Ishikawa (cell line): ENCODE data around the gene EYA4.

ENCODE experiments used
- CEBPB ChIP-seq: IDR thresholded peaks from 2 replicates; pipeline ENCODE4 v1.6.1; 2012
- CREB1 ChIP-seq: IDR thresholded peaks from 2 replicates; pipeline ENCODE4 v1.6.1; 2012; ENCODE audit warnings: low read depth
- EGR1 ChIP-seq: IDR thresholded peaks from 2 replicates; pipeline ENCODE4 v1.6.1; 2012
- EP300 ChIP-seq: IDR thresholded peaks from 2 replicates; pipeline ENCODE4 v1.6.1; 2012; ENCODE audit warnings: borderline replicate concordance
- FOXM1 ChIP-seq: IDR thresholded peaks from 2 replicates; pipeline ENCODE4 v1.6.1; 2012; ENCODE audit warnings: low read depth, borderline replicate concordance
- MAX ChIP-seq: IDR thresholded peaks from 2 replicates; pipeline ENCODE4 v1.6.1; 2012
- NFIC ChIP-seq: IDR thresholded peaks from 2 replicates; pipeline ENCODE4 v1.6.1; 2012
- RAD21 ChIP-seq: IDR thresholded peaks from 2 replicates; pipeline ENCODE4 v1.6.1; 2012; ENCODE audit warnings: low read depth
- REST ChIP-seq: IDR thresholded peaks from 2 replicates; pipeline ENCODE4 v1.6.1; 2012; ENCODE audit warnings: low read depth, mild to moderate bottlenecking
- TAF1 ChIP-seq: IDR thresholded peaks from 2 replicates; pipeline ENCODE4 v1.6.1; 2012; ENCODE audit warnings: low read depth, mild to moderate bottlenecking
- TCF12 ChIP-seq: IDR thresholded peaks from 2 replicates; pipeline ENCODE4 v1.6.1; 2012; ENCODE audit warnings: low read depth
- TEAD4 ChIP-seq: IDR thresholded peaks from 2 replicates; pipeline ENCODE4 v1.6.1; 2012
- YY1 ChIP-seq: IDR thresholded peaks from 2 replicates; pipeline ENCODE4 v1.6.1; 2012; ENCODE audit warnings: low read depth
- ZBTB7A ChIP-seq: IDR thresholded peaks from 2 replicates; pipeline ENCODE4 v1.6.1; 2012; ENCODE audit warnings: low read depth
- TF ChIP-seq, protein P1 (sequence below): IDR thresholded peaks from 2 replicates; pipeline ENCODE4 v1.6.1; 2012

Gene EYA4

GRCh38 chr6:133435065-133435728 lies 194.0 kb downstream of the EYA4 start:
- TF ChIP-seq FOXM1 (no peak), EP300 (no peak), NFIC (no peak), EGR1 (no peak), MAX (no peak), CREB1 (no peak), ZBTB7A (no peak), CEBPB (no peak), TCF12 (no peak), YY1 (no peak), TAF1 (no peak), RAD21 (no peak), REST (no peak), TEAD4 (no peak)
- TF ChIP-seq, protein P1, sequence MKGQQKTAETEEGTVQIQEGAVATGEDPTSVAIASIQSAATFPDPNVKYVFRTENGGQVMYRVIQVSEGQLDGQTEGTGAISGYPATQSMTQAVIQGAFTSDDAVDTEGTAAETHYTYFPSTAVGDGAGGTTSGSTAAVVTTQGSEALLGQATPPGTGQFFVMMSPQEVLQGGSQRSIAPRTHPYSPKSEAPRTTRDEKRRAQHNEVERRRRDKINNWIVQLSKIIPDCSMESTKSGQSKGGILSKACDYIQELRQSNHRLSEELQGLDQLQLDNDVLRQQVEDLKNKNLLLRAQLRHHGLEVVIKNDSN, result no peak

GRCh38 chr6:133436652-133437051 lies 195.5 kb downstream of the EYA4 start:
- no peak for TF ChIP-seq ZBTB7A
- no peak for TF ChIP-seq RAD21
- TF ChIP-seq EGR1, result no peak
- TF ChIP-seq TAF1, result no peak

- TF ChIP-seq NFIC, result no peak
These were observed 200.3 kb downstream of the EYA4 start for GRCh38 chr6:133441491-133441890.

GRCh38 chr6:133446789-133447188 lies 205.6 kb downstream of the EYA4 start:
- TF ChIP-seq EP300, result no peak
- TF ChIP-seq MAX, result no peak
- TF ChIP-seq FOXM1, result no peak
- no peak for TF ChIP-seq CEBPB
- no peak for TF ChIP-seq ZBTB7A
- TF ChIP-seq TAF1, result no peak
- no peak for TF ChIP-seq CREB1
- TF ChIP-seq TCF12, result no peak
- no peak for TF ChIP-seq RAD21
- TF ChIP-seq, protein P1, result no peak
- no peak for TF ChIP-seq EGR1
- TF ChIP-seq REST, result no peak
- TF ChIP-seq YY1, result no peak
- TF ChIP-seq TEAD4, result no peak
- no peak for TF ChIP-seq NFIC

DNA sequence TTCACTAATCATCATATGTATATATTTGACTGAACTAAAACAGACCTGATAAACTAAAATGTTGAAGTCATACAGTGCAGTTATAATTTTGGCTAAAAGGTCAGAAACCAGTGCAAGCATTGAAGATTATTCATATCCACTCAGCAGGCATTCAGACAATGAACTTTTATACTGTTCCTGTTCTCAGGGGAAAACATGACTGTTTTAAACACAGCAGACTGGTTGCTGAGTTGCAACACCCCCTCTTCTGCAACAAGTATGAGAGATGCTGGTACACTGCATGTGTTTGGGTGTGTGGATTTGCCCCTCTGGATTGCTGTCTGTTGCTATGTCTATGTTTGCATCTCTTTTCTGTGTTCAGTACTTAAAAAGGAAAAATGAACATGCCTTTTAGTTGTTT lies 206.8 kb downstream of the EYA4 start:
- TF ChIP-seq, protein P1, result no peak
- TF ChIP-seq EGR1 (no peak), CREB1 (no peak), MAX (no peak), REST (no peak), TEAD4 (no peak), FOXM1 (no peak), ZBTB7A (no peak), TAF1 (no peak), EP300 (no peak), YY1 (no peak), RAD21 (no peak), TCF12 (no peak), NFIC (no peak), CEBPB (no peak)
